Measurements from ENCODE around the gene P2RX7.

Gene P2RX7

DNA sequence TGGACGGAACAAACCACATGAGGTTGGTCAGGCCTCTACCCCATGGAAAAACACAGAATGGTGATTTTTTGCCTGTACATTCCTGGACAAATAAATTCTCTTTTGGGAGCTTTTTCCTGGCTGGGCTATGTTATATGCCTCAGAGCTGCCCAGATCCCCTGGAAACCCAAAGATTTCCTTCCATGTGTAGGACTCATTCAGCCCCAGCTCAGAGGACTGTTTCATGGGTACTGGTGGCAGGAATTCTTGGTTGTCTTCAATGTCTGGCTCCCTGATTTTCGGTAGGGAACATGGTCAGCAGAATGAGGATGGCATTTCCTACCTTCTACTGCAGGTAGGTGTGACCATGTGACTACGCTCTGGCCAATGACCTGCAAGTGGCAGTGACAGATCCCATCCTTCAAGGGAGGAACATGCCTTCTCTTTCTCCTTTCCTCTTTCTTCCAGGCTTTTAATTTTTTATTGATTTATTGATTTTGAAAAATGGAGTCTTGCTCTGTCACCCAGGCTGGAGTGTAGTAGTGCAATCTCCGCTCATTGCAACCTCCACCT is 15.4 kb upstream of the P2RX7 start:
- H3K4me3 ChIP-seq (ENCODE audit: low read length), result no peak overlapping the region
- no peak for TF ChIP-seq ZNF274 (IDR thresholded peaks at IDR 0.05; ENCODE audit: low read depth, low read length)

DNA sequence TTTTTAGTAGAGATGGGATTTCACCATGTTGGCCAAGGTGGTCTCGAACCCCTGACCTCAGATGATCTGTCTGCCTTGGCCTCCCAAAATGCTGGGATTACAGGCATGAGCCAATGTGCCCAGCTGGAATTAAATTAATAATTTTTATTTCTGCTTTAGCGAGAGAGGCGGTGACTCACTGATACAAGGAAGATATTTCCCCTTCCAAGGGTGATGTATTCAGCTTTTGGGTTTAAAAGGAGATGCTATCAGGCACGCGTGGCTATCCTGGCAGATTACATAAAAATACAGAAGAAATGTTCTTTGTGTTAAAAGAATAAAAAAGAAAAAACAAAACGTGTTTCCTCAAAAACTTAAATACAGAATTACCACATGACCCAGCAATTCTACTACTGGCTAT is 12.4 kb upstream of the P2RX7 start:
- H3K4me3 ChIP-seq (ENCODE audit: low read length), result no peak overlapping the region
- no peak for TF ChIP-seq ZNF274 (IDR thresholded peaks at IDR 0.05; ENCODE audit: low read depth, low read length)

DNA sequence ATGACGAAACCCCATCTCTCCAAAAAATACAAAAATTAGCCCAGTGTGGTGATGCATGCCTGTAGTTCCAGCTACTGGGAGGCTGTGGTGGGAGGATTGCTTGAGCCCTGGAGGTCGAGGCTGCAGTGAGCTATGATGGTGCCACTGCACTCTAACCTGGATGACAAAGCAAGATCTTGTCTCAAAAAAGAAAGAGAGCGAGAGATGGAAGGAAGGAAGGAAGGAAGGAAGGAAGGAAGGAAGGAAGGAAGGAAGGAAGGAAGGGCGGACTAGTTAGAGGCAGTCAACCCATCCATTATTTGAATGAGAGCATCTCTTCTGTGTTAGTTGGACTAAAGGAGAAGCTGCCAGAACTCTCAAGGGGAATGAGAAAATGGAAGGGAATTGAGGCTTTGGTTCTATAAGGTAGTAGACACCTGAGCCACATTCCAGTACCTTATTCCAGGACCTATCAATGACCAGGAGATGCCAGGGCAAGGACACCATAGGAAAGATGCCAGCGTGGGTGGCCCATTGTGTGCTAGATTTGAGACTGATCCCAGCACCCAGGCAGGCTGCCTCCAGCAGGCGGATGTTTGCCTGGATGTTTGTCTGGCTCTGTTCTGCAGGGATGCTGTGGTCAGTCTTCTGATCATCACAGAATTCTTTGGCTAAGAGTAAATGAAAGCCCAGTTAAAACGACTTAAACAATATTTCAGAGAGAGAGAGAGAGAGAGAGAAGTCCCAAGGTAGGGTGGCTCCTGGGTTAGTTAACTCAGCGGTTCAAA is 11.5 kb upstream of the P2RX7 start:
- no peak for TF ChIP-seq ZNF274 (IDR thresholded peaks at IDR 0.05; ENCODE audit: low read depth, low read length)
- no peak overlapping the region for H3K4me3 ChIP-seq (ENCODE audit: low read length)

DNA sequence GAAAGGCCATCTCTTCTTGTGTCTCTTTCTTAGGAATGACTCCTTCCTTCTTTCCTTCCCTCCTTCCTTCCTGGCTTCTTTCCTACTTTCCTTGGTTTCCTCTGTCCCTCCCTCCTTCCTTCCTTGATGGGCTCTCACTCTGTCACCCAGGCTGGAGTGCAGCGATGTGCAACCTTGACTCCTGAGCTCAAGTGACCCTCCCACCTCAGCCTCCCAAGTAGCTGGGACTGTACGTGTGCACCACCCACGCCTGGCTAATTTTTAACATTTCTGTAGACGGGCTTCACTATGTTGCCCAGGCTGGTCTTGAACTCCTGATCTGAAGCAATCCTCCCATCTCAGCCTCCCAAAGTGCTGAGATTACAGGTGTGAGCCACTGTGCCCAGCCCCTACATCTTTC is 10.9 kb upstream of the P2RX7 start:
- H3K4me3 ChIP-seq (ENCODE audit: low read length), result no peak overlapping the region
- no peak for TF ChIP-seq ZNF274 (IDR thresholded peaks at IDR 0.05; ENCODE audit: low read depth, low read length)

DNA sequence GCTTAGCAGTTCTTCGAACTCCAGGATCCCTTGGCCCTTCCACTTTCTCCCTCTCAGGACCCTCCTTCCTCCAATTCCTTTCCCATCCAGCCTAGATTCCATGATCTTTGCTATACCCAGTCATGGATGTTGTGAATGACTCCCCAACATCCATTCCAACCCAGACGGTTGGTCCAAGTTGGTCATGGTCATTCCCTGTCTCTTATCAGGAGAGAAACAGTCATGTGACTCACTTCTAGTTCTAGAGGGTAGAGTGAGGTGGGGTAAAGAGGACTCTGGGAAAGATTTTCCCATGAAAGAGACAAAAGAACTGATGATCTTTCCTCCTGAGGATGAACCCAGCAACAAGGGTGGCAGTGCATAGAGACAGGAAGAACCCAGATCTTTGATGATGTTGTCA is 9.2 kb upstream of the P2RX7 start:
- no peak for TF ChIP-seq ZNF274 (IDR thresholded peaks at IDR 0.05; ENCODE audit: low read depth, low read length)

DNA sequence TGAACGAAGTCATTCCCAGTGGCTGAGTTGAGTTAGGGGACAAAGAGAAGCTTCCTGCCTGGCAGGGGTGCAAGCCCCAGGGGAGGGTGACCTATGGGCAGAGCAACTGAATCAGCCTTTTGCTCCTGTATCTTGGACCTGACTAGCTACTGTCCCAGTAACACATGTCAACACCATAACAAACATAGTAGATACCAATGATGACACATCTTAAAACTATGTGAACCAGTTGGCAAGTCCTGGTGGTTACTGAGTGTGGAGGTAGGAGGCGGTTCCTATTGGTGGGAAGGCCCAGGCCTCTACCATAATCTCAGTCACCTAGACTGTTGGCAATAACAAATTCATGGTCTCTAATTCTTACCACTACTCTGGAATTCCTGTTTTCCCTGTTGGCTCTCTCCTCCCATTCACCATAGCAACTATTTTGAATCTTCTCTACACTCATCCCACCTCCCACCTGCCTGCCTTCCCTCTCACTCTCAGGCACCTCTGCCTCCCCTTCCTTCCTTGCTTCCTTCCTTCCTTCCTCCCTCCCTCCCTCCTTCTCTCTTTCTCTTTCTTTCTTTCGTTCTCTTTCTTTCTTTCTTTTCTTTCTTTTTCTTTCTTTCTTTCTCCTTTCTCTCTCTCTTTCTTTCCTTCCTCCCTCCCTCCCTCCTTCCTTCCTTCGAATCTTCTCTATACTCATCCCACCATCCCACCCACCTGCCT is 8.1 kb upstream of the P2RX7 start:
- TF ChIP-seq ZNF274 (IDR thresholded peaks at IDR 0.05; ENCODE audit: low read depth, low read length), result no peak
- no peak overlapping the region for H3K4me3 ChIP-seq (ENCODE audit: low read length)

More for the DNA sequence above, 9.2 kb upstream of the P2RX7 start:
- no peak overlapping the region for H3K4me3 ChIP-seq (ENCODE audit: low read length)

DNA sequence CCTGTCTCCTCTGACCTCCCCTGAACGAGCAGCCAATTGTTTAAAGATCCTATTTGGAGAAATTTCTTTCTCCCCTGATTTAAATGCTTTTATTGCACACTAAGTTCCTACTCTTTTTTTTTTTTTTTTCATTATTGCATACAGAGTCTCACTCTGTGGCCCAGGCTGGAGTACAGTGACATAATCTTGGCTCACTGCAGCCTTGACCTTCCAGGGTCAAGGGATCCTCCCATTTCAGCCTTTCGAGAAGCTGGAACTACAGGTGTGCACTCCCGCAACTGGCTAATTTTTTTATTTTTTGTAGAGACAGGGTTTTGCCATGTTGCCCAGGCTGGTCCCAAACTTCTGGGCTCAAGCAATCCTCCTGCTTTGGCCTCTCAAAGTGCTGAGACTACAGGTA is 5.2 kb upstream of the P2RX7 start:
- no peak overlapping the region for H3K4me3 ChIP-seq (ENCODE audit: low read length)
- no peak for TF ChIP-seq ZNF274 (IDR thresholded peaks at IDR 0.05; ENCODE audit: low read depth, low read length)

DNA sequence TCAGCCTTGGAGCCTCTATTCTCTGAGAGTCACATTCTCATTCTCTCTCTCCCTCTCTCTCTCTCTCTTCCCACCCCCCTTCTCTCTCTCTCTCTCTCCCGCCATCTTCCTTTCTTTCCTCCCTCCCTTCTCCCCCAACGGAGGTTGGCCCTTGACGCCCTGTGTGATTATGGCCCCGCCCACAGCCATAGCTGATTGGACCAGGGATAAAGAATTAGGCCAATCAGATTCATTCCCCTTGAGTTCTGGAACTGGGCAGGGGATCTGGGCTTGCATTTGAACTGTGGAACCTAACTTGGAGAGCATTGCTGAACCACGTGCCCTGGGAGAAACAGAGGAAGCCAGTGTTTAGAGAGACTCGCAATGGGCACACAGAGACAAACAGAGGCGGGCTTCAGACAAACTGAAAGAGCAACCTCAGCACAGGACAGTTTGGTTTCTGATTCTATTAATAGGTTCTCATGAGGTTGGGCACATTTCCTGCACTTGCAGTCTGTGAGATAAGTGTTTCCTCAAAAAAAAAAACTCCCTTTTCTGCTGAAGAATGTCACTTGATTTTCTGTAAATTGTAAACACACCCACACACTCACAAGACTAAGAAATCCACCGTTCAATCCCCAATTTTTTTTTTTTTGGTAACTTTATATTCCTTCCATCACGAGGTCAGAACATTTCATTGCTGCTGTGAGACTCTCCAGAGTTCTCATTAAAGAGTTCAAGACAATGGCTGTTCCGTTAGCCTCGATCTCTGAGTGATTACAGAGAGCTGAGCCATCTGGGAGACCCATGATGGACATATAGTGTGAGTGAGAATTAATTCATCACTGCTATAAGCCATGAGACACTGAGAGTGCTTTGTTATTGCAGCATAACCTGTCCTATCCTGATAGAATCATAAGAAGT is 3.5 kb upstream of the P2RX7 start:
- peak overlapping the region; percentile 57; the same call in 1 of the 2 replicates for H3K4me3 ChIP-seq (ENCODE audit: low read length)

DNA sequence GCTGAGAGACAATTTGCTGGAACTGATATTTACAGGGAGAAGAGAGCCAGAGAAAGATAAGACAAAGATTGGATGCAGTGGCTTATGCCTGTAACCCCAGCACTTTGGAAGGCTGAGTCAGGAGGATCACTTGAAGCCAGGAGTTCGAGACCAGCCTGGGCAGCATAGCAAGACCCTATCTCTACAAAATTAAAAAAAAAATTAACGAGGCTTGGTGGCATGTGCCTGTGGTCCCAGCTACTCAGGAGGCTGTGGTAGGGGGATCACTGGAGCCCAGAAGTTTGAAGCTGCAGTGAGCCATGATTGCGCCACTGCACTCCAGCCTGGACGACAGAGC is 2.9 kb upstream of the P2RX7 start:
- H3K4me3 ChIP-seq (ENCODE audit: low read length), result peak overlapping the region; percentile 57; the same call in 1 of the 2 replicates
- no peak for TF ChIP-seq ZNF274 (IDR thresholded peaks at IDR 0.05; ENCODE audit: low read depth, low read length)

More for the DNA sequence above, 3.5 kb upstream of the P2RX7 start:
- no peak for TF ChIP-seq ZNF274 (IDR thresholded peaks at IDR 0.05; ENCODE audit: low read depth, low read length)

DNA sequence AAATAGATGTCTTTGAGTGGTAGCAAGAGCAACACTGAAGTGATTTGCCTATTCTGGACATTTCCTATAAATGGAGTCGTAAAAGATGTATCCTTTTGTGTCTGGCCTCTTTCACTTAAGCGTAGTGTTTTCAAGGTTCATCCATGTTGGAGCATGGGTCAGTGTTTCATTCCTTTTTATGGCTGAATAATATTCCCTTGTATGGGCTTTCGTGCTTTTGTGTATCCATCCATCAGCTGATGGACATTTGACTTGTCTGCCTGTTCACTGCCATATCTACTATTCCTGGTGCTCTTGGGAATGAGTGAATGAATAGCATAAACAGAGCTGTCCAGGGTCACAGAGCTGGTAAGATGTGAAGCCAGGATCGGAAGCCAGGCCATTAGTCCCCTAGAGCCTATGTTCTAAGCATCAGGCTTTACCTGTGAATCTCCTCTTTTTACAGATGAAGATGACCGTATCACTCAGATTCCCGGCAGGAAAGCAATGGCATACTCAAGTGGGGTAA is 1.8 kb upstream of the P2RX7 start:
- no peak overlapping the region for H3K4me3 ChIP-seq (ENCODE audit: low read length)
- TF ChIP-seq ZNF274 (IDR thresholded peaks at IDR 0.05; ENCODE audit: low read depth, low read length), result no peak

DNA sequence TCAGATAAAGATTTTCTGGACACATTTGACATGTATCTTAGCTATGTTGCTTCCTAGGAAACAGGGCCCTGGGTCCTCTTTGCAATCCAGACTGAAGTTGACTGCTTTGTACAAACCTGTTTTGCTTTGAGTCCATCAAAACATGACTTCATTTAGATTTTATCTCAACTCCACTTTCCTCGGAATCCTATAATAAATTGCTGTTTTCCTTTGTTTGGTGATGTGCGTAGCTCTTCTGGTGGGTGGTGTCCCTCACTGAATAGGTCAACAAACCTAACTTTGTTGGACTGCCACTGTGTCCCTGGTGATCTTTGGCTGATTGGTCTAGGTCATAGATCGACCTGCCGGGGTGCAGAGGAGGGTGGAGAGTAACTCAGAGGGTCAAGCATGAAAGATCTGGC is 735 bp upstream of the P2RX7 start:
- no peak for TF ChIP-seq ZNF274 (IDR thresholded peaks at IDR 0.05; ENCODE audit: low read depth, low read length)

DNA sequence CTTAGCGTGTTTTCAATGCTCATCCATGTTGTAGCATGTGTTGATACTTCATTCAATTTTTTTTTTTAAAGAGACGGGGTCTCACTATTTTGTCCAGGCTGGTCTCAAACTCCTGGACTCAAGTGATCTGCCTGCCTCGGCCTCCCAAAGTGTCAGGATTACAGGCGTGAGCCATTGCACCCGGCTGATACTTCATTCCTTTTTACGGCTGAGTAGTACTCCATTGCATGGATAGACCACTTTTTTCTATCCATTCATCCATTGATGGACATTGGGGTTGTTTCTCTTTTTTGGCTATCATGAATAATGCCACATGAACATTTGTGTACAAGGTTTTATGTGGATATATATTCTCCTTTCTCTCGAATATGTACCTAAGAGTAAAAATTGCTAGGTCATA is 1.2 kb downstream of the P2RX7 start:
- no peak overlapping the region for H3K4me3 ChIP-seq (ENCODE audit: low read length)
- no peak for TF ChIP-seq ZNF274 (IDR thresholded peaks at IDR 0.05; ENCODE audit: low read depth, low read length)

More for the DNA sequence above, 735 bp upstream of the P2RX7 start:
- no peak overlapping the region for H3K4me3 ChIP-seq (ENCODE audit: low read length)

DNA sequence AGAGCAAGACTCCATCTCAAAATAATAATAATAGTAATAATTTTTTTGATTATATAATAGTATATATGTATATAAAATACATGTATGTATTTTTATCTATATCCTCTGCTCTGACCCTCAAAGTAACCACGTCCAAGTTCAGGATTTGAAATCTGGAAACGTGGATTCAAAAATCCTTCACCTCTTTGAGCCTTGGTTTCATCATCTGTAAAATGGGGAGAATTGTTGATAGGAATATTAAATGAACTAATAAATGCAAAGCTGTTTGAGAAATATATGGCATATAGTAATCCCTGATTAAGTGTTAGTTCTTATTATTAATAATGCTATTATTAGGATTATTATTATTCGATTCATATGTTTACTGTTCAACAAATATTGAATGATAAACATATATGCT is 2.6 kb downstream of the P2RX7 start:
- no peak for TF ChIP-seq ZNF274 (IDR thresholded peaks at IDR 0.05; ENCODE audit: low read depth, low read length)
- no peak overlapping the region for H3K4me3 ChIP-seq (ENCODE audit: low read length)

DNA sequence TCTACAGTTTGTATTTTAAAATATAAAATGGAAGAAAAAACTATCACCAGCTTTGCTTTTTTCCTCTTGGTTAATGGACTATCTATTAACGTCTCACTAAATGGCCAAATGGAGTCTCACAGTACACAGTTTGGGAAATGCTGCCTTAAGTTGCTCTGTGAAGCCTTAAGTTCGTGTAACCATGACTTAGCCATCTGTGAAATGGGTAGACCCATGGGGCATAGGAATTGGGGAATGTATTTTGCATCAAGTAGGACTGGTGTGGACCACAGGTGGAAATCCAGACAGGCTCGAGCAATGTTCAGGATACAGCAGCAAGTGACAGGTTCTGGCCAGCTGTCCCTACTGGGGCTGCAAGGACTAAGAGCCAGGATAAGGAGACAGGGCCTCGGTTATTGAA is 4.8 kb downstream of the P2RX7 start:
- no peak for TF ChIP-seq ZNF274 (IDR thresholded peaks at IDR 0.05; ENCODE audit: low read depth, low read length)
- H3K4me3 ChIP-seq (ENCODE audit: low read length), result no peak overlapping the region
